Skeletal muscle tissue (tissue), 4 donors: ENCODE results near the gene SPG7. TPM values are rescaled to one million over a fixed set of nuclear protein-coding genes. Genes with fewer than 3 reads are reported as not detected.
"Not testable (repeated sequence)": the region's sequence is repeated elsewhere in the genome, so short reads cannot be mapped to it uniquely, and the experiment has no call there.

Experiments
- H3K27ac ChIP-seq: one replicate; pipeline ENCODE4 v1.7.0; 2013; ENCODE audit warnings: mild to moderate bottlenecking, low read depth, low read length, inconsistent platforms
- H3K27me3 ChIP-seq, 3 donors: one replicate each; pipeline ENCODE4 v1.7.0; 2013; ENCODE audit warnings: low read length in 3 of 3; ENCODE audit not compliant: control insufficient read depth in 3 of 3, insufficient read depth in 3 of 3
- H3K36me3 ChIP-seq, 3 donors: one replicate each; pipeline ENCODE4 v1.7.0; 2013; ENCODE audit warnings: low read length in 3 of 3; ENCODE audit not compliant: control insufficient read depth in 3 of 3, insufficient read depth in 3 of 3
- H3K4me1 ChIP-seq, 3 donors: one replicate each; pipeline ENCODE4 v1.7.0; 2013; ENCODE audit warnings: low read length in 3 of 3, mild to moderate bottlenecking in 3 of 3; ENCODE audit not compliant: control insufficient read depth in 3 of 3, insufficient read depth in 3 of 3
- H3K4me3 ChIP-seq, 3 donors: one replicate each; pipeline ENCODE4 v1.7.0; 2013; ENCODE audit warnings: low read length in 3 of 3
- H3K9ac ChIP-seq, 3 donors: one replicate each; pipeline ENCODE4 v1.7.0; 2013; ENCODE audit warnings: low read length in 3 of 3, mild to moderate bottlenecking in 3 of 3, moderate library complexity in 2 of 3, low read depth in 1 of 3
- H3K9me3 ChIP-seq, 3 donors: one replicate each; pipeline ENCODE4 v1.7.0; 2013; ENCODE audit warnings: low read length in 3 of 3; ENCODE audit not compliant: control insufficient read depth in 3 of 3
- total RNA-seq: library from RNA; depleted of rRNA; stranded (reverse); fragments of >200 nt; gene quantifications from one replicate; pipeline ENCODE4 v1.2.3, GENCODE V29; 2014
- donor health status: Osteomylitis.

Gene SPG7
- total RNA-seq, 1 donor from 2014 or later: 83.0 TPM

- H3K4me3 ChIP-seq: peak overlapping the region; percentile 12 to 60 (median 14)
- H3K4me1 ChIP-seq: peaks cover 31 to 51% (median 41%) of the 10 kb centered on the region in 3 donors
Measured at GRCh38 chr16:89565506-89566372, 57.5 kb downstream of the SPG7 start.

GRCh38 chr16:89567656-89568594 lies 59.7 kb downstream of the SPG7 start:
- Histone ChIP-seq H3K9me3 (no peaks in the 10 kb centered on the region), H3K4me1 (peaks cover 15 to 32% (median 27%) of the 10 kb centered on the region in 3 donors), H3K9ac (no peak overlapping the region), H3K4me3 (no peak overlapping the region), H3K36me3 (peaks cover 20 to 21% (median 20%) of the 10 kb centered on the region in 3 donors), H3K27ac (no peak overlapping the region), H3K27me3 (peaks cover 28 to 36% (median 32%) of the 10 kb centered on the region in 3 donors)

More at GRCh38 chr16:89565506-89566372, 57.5 kb downstream of the SPG7 start:
- peaks cover 16 to 20% (median 17%) of the 10 kb centered on the region in 3 donors for H3K27me3 ChIP-seq
- H3K27ac ChIP-seq: no peak overlapping the region
- H3K9ac ChIP-seq: peak overlapping the region; percentile 16 to 76 (median 65)
- H3K36me3 ChIP-seq: peaks cover 33 to 40% (median 34%) of the 10 kb centered on the region in 3 donors
- H3K9me3 ChIP-seq: no peaks in the 10 kb centered on the region

GRCh38 chr16:89569506-89570341 lies 61.5 kb downstream of the SPG7 start:
- H3K9ac ChIP-seq: no peak overlapping the region
- H3K36me3 ChIP-seq: peaks cover 3% of the 10 kb centered on the region in 3 donors
- no peaks in the 10 kb centered on the region for H3K9me3 ChIP-seq
- H3K27ac ChIP-seq: no peak overlapping the region
- peaks cover 17 to 21% (median 20%) of the 10 kb centered on the region in 3 donors for H3K4me1 ChIP-seq
- H3K27me3 ChIP-seq: peaks cover 44 to 54% (median 47%) of the 10 kb centered on the region in 3 donors
- no peak overlapping the region for H3K4me3 ChIP-seq

GRCh38 chr16:89570342-89570923 lies 62.2 kb downstream of the SPG7 start:
- Histone ChIP-seq H3K36me3 (no peaks in the 10 kb centered on the region), H3K9ac (no peak overlapping the region), H3K4me3 (no peak overlapping the region), H3K27ac (no peak overlapping the region), H3K27me3 (peaks cover 46 to 60% (median 53%) of the 10 kb centered on the region in 3 donors), H3K9me3 (no peaks in the 10 kb centered on the region), H3K4me1 (peaks cover 13 to 15% (median 15%) of the 10 kb centered on the region in 3 donors)

GRCh38 chr16:89570983-89571598 lies 62.9 kb downstream of the SPG7 start:
- H3K27ac ChIP-seq, H3K4me1 ChIP-seq, H3K9me3 ChIP-seq, H3K36me3 ChIP-seq, H3K9ac ChIP-seq, H3K4me3 ChIP-seq: not testable (repeated sequence)
- peaks cover 46 to 65% (median 59%) of the 10 kb centered on the region in 3 donors for H3K27me3 ChIP-seq

- Histone ChIP-seq H3K27me3 (peaks cover 46 to 69% (median 63%) of the 10 kb centered on the region in 3 donors), H3K9me3 (no peaks in the 10 kb centered on the region), H3K4me1 (peaks cover 5 to 7% (median 5%) of the 10 kb centered on the region in 3 donors), H3K9ac (no peak overlapping the region), H3K27ac (no peak overlapping the region), H3K36me3 (no peaks in the 10 kb centered on the region), H3K4me3 (no peak overlapping the region)
Measured at GRCh38 chr16:89571636-89572035, 63.4 kb downstream of the SPG7 start.

GRCh38 chr16:89572073-89572484 lies 63.9 kb downstream of the SPG7 start:
- H3K4me3 ChIP-seq: no peak overlapping the region
- H3K4me1 ChIP-seq: peaks cover 5 to 7% (median 5%) of the 10 kb centered on the region in 3 donors
- H3K9ac ChIP-seq: no peak overlapping the region
- no peak overlapping the region for H3K27ac ChIP-seq
- H3K27me3 ChIP-seq: peaks cover 49 to 73% (median 65%) of the 10 kb centered on the region in 3 donors
- H3K9me3 ChIP-seq: no peaks in the 10 kb centered on the region
- H3K36me3 ChIP-seq: no peaks in the 10 kb centered on the region

- no peak overlapping the region for H3K4me3 ChIP-seq
- no peak overlapping the region for H3K27ac ChIP-seq
- no peaks in the 10 kb centered on the region for H3K36me3 ChIP-seq
- no peaks in the 10 kb centered on the region for H3K9me3 ChIP-seq
- peaks cover 55 to 79% (median 71%) of the 10 kb centered on the region in 3 donors for H3K27me3 ChIP-seq
- H3K4me1 ChIP-seq: peaks cover 5 to 7% (median 5%) of the 10 kb centered on the region in 3 donors
- no peak overlapping the region for H3K9ac ChIP-seq
Measured at GRCh38 chr16:89572485-89573205, 64.4 kb downstream of the SPG7 start.
